HG02798 (cell line): ENCODE data around the gene RHPN2.
"Not testable (repeated sequence)": the region's sequence is repeated elsewhere in the genome, so short reads cannot be mapped to it uniquely, and the experiment has no call there.

Experiments used
- ATAC-seq: cut with Tn5 transposase; IDR thresholded peaks from one replicate; pipeline ENCODE4 v1.9.1; 2021; ENCODE audit warnings: mild to moderate bottlenecking; ENCODE audit not compliant: unreplicated experiment, poor library complexity

Gene RHPN2

GRCh38 chr19:33035461-33035860, 29.2 kb downstream of the RHPN2 start:
- ATAC-seq, result no peak

- no peak for ATAC-seq
Measured at GRCh38 chr19:33032218-33032781, 32.4 kb downstream of the RHPN2 start.

GRCh38 chr19:33029746-33030303, 34.9 kb downstream of the RHPN2 start:
- ATAC-seq, result no peak

GRCh38 chr19:33026602-33027001, 38.1 kb downstream of the RHPN2 start:
- ATAC-seq, result not testable (repeated sequence)

- not testable (repeated sequence) for ATAC-seq
Measured at GRCh38 chr19:33025468-33026238, 39.0 kb downstream of the RHPN2 start.

- ATAC-seq, result no peak
Measured at GRCh38 chr19:33024398-33024797, 40.3 kb downstream of the RHPN2 start.

GRCh38 chr19:33022472-33023116, 42.1 kb downstream of the RHPN2 start:
- ATAC-seq, result no peak

- ATAC-seq, result not testable (repeated sequence)
Measured at GRCh38 chr19:33010891-33011290, 53.8 kb downstream of the RHPN2 start.

GRCh38 chr19:33008738-33009137, 56.0 kb downstream of the RHPN2 start:
- no peak for ATAC-seq

GRCh38 chr19:33005440-33005839, 59.2 kb downstream of the RHPN2 start:
- ATAC-seq, result no peak

- not testable (repeated sequence) for ATAC-seq
Measured at GRCh38 chr19:33003424-33004024, 61.2 kb downstream of the RHPN2 start.

GRCh38 chr19:33002126-33002865, 62.4 kb downstream of the RHPN2 start:
- not testable (repeated sequence) for ATAC-seq

- no peak for ATAC-seq
Measured at GRCh38 chr19:33000910-33001309, 63.8 kb downstream of the RHPN2 start.

GRCh38 chr19:33000510-33000909, 64.2 kb downstream of the RHPN2 start:
- ATAC-seq, result no peak

- ATAC-seq, result no peak
Measured at GRCh38 chr19:32998722-32999121, 66.0 kb downstream of the RHPN2 start.

- ATAC-seq, result no peak
Measured at GRCh38 chr19:32997716-32998355, 66.9 kb downstream of the RHPN2 start.

GRCh38 chr19:32997061-32997464, 67.6 kb downstream of the RHPN2 start:
- ATAC-seq, result not testable (repeated sequence)

- ATAC-seq, result not testable (repeated sequence)
Measured at GRCh38 chr19:32995966-32996365, 68.7 kb downstream of the RHPN2 start.

GRCh38 chr19:32988724-32989123, 76.0 kb downstream of the RHPN2 start:
- ATAC-seq, result no peak

- not testable (repeated sequence) for ATAC-seq
Measured at GRCh38 chr19:32988254-32988653, 76.4 kb downstream of the RHPN2 start.
